Parathyroid adenoma (tissue), 2 donors: ENCODE measurements around the gene PLPP4.

ENCODE experiments used
- H2AFZ ChIP-seq: fragments of 300-600 bp; sonication (generic); one replicate; pipeline ENCODE4 v1.7.0; 2017; ENCODE audit warnings: antibody characterized with exemption, mild to moderate bottlenecking
- H3K27ac ChIP-seq: fragments of 300-600 bp; sonication (generic); one replicate; pipeline ENCODE4 v1.7.0; 2017
- H3K27me3 ChIP-seq: fragments of 300-600 bp; sonication (generic); one replicate; pipeline ENCODE4 v1.7.0; 2017; ENCODE audit warnings: low read length; ENCODE audit not compliant: control insufficient read depth, insufficient read depth
- H3K36me3 ChIP-seq: fragments of 300-600 bp; sonication (generic); one replicate; pipeline ENCODE4 v1.7.0; 2017; ENCODE audit warnings: low read length; ENCODE audit not compliant: control insufficient read depth, insufficient read depth
- H3K4me1 ChIP-seq: fragments of 300-600 bp; sonication (generic); one replicate; pipeline ENCODE4 v1.7.0; 2017; ENCODE audit warnings: control low read depth
- H3K4me2 ChIP-seq: fragments of 300-600 bp; sonication (generic); one replicate; pipeline ENCODE4 v1.7.0; 2017; ENCODE audit warnings: low read length
- H3K4me3 ChIP-seq: fragments of 300-600 bp; sonication (generic); one replicate; pipeline ENCODE4 v1.7.0; 2017; ENCODE audit warnings: low read depth, low read length
- H3K79me2 ChIP-seq: fragments of 300-600 bp; sonication (generic); one replicate; pipeline ENCODE4 v1.7.0; 2017; ENCODE audit warnings: control low read depth
- H3K9ac ChIP-seq: fragments of 300-600 bp; sonication (generic); one replicate; pipeline ENCODE4 v1.7.0; 2017; ENCODE audit warnings: mild to moderate bottlenecking
- H3K9me3 ChIP-seq: fragments of 300-600 bp; sonication (generic); one replicate; pipeline ENCODE4 v1.7.0; 2017; ENCODE audit warnings: low read length; ENCODE audit not compliant: control insufficient read depth
- CTCF ChIP-seq: fragments of 300-600 bp; sonication (generic); IDR thresholded peaks from one replicate; pipeline ENCODE4 v1.7.0; 2017; ENCODE audit warnings: antibody characterized with exemption, mild to moderate bottlenecking
- donor health status: primary hyperparathyroidism.

The PLPP4 gene

GRCh38 chr10:120593693-120594092, 136.7 kb downstream of the PLPP4 start:
- TF ChIP-seq CTCF, result no peak
- no peaks in the 10 kb centered on the region for H3K9me3 ChIP-seq
- H3K4me1 ChIP-seq, result no peaks in the 10 kb centered on the region
- H3K9ac ChIP-seq, result no peak overlapping the region
- no peak overlapping the region for H3K4me2 ChIP-seq
- no peak overlapping the region for H3K4me3 ChIP-seq
- no peak overlapping the region for H2AFZ ChIP-seq
- no peaks in the 10 kb centered on the region for H3K27me3 ChIP-seq
- no peak overlapping the region for H3K27ac ChIP-seq
- no peaks in the 10 kb centered on the region for H3K79me2 ChIP-seq
- no peaks in the 10 kb centered on the region for H3K36me3 ChIP-seq

DNA sequence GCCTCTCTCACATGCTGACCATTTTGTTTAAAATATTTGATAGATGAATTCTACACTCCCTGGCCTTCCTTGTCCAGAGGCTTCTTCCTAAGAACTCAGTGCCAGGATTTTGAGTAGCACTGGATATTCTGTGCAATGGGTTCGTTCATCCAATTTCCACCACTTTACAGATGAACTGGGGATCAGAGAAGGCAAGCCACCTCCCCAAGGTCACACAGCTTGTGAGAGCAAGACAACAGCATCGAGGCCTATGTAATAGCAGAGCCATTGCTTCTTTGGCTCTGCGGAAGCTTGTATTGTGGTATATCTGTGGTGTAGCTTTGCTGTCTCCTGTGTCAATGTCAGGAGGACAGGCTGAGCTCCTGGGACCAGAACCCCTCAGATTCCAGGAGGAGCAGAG, 140.9 kb downstream of the PLPP4 start:
- TF ChIP-seq CTCF, result no peak
- no peak overlapping the region for H3K4me3 ChIP-seq
- no peaks in the 10 kb centered on the region for H3K4me1 ChIP-seq
- H3K4me2 ChIP-seq, result no peak overlapping the region
- no peaks in the 10 kb centered on the region for H3K79me2 ChIP-seq
- H3K36me3 ChIP-seq, result no peaks in the 10 kb centered on the region
- H3K27me3 ChIP-seq, result no peaks in the 10 kb centered on the region
- no peak overlapping the region for H3K9ac ChIP-seq
- H3K9me3 ChIP-seq, result no peaks in the 10 kb centered on the region
- H3K27ac ChIP-seq, result no peak overlapping the region
- no peak overlapping the region for H2AFZ ChIP-seq

- Histone ChIP-seq H3K9me3 (no peaks in the 10 kb centered on the region), H3K27ac (no peak overlapping the region), H2AFZ (no peak overlapping the region), H3K4me3 (no peak overlapping the region), H3K79me2 (no peaks in the 10 kb centered on the region), H3K4me2 (no peak overlapping the region), H3K9ac (no peak overlapping the region), H3K4me1 (no peaks in the 10 kb centered on the region), H3K27me3 (no peaks in the 10 kb centered on the region), H3K36me3 (no peaks in the 10 kb centered on the region)
- TF ChIP-seq CTCF, result no peak
Measured at GRCh38 chr10:120598386-120598785, 141.4 kb downstream of the PLPP4 start.

DNA sequence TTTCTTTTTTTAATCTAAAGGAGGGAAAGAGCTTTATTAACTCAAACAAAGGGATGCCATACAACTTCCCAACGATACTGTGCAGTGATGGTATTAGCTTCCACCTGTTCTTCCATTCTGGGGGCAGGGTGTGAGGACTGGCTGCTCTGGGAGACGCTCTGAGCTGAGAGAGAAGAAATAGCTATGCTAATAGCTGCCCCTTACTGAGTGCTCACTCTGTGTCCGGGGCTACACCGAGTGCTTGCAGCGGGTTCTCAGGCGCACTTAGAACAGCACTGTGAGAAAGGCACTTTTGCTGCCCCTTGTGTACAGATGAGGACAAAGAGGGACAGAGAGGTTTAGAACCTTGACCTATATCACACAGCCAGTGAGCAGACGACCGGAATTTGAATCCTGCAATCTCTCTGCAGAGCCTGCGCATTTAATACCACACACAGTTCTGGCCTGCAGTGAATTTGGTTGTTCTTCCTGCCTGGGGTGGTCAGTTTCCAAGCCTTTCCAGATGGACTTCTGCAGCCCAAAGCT, 142.2 kb downstream of the PLPP4 start:
- Histone ChIP-seq H3K36me3 (no peaks in the 10 kb centered on the region), H2AFZ (no peak overlapping the region), H3K4me3 (no peak overlapping the region), H3K27me3 (no peaks in the 10 kb centered on the region), H3K9ac (no peak overlapping the region), H3K4me1 (no peaks in the 10 kb centered on the region), H3K9me3 (no peaks in the 10 kb centered on the region), H3K27ac (no peak overlapping the region), H3K4me2 (no peak overlapping the region), H3K79me2 (no peaks in the 10 kb centered on the region)
- TF ChIP-seq CTCF, result no peak

DNA sequence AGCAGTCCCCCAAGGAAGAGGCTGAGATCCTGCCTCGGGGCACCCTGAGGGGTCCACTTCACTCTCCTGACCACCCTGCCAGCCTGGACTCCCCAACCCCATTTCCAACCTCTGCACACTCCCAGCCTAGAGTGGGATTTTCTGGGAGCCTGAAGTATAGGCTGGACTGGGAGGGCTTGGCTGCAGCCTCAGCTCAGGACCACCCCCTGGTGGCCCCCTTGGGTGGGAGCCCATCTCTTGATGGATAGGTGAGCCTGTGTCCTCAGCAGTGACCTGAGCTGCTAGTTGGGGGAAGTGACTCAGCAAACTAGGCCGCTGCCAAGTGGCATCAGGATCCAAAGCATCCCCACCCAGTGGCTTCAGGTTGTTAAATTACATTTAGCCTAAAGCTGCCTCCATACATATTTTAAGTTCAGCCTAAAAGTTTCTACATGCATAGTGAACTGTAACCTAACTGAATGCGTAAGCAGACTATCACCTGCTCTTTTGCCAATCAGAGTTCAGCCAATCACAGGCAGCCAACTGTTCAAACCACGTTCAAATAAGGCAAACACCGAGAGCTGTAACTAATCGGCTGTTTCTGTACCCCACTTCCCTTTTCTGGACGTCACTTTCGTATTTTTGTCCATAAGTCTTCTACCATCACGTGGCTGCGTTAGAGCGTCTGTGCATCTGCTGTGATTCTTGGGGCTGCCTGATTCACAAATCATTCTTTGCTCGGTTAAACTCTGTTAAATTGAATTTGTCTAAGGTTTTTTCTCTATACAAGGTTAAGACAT, 144.0 kb downstream of the PLPP4 start:
- H2AFZ ChIP-seq, result no peak overlapping the region
- no peak for TF ChIP-seq CTCF
- H3K36me3 ChIP-seq, result no peaks in the 10 kb centered on the region
- H3K27me3 ChIP-seq, result no peaks in the 10 kb centered on the region
- no peaks in the 10 kb centered on the region for H3K9me3 ChIP-seq
- H3K4me1 ChIP-seq, result no peaks in the 10 kb centered on the region
- H3K4me2 ChIP-seq, result no peak overlapping the region
- no peak overlapping the region for H3K4me3 ChIP-seq
- H3K27ac ChIP-seq, result no peak overlapping the region
- no peaks in the 10 kb centered on the region for H3K79me2 ChIP-seq
- no peak overlapping the region for H3K9ac ChIP-seq
